ENCODE measurements around the gene LILRB1. TPM values are rescaled to one million over a fixed set of nuclear protein-coding genes. Genes with fewer than 3 reads are reported as not detected.
A peak's percentile ranks its signal among the peaks of the same experiment; 100 is the strongest.
"Not testable (repeated sequence)": the region's sequence is repeated elsewhere in the genome, so short reads cannot be mapped to it uniquely, and the experiment has no call there.

LILRB1 gene
- total RNA-seq, 4 donors from 2014 or later, result 0.79 to 3.4 (median 1.2) TPM

DNA sequence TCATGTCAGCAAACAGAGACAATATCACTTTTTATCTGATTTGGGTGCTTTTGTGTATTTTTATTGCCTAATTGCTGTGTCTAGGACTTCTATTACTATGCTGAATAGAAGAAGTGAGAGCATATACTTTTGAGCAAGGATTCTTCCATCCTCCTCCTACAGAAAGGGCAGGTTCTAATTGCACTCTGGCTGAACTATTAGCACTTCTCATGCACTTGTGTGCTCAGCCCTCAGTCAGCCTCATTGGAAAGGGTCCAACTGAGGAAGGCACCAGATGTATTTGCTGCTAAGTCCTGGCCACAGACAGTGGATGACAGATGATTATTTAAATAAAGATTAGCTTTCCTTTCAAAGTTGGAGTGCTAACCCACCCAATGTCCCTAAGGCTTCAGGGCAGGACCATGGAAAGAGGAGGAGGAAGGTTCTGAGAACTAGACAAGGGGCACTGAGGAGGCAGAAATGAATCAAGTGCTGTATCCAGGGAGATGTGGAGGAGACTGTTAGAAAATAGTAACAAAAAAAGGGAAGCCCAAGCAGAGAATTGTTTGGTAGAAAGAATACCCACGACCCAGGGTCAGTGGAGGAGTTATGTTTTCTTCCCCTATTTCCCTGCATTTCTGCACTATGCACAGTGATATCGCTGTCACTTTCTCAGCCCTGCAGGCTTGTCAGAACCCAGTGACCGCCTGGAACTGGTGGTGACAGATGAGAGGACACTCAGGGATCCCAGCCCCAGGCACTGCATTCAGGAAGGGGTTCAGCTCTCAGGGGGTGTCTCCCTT lies 40.5 kb downstream of the LILRB1 start:
- Histone ChIP-seq H3K9me3 (peaks cover 0 to 40% (median 0%) of the 10 kb centered on the region in 3 donors), H3K27ac (no peak overlapping the region), H3K4me1 (no peaks in the 10 kb centered on the region), H3K36me3 (no peaks in the 10 kb centered on the region), H3K4me3 (no peak overlapping the region), H3K27me3 (peaks cover 32% of the 10 kb centered on the region)
- WGBS, 2 donors (ENCODE audit: low coverage in 1 of 2), result 29 to 75% methylated on average over 1 to 2 of the region's 3 CpGs
- ATAC-seq, result no peak
- TF ChIP-seq EP300 (IDR thresholded peaks at IDR 0.05) (no peak), POLR2A (IDR thresholded peaks at IDR 0.05) (no peak), POLR2AphosphoS5 (IDR thresholded peaks at IDR 0.05) (no peak)
- TF ChIP-seq, protein P1, sequence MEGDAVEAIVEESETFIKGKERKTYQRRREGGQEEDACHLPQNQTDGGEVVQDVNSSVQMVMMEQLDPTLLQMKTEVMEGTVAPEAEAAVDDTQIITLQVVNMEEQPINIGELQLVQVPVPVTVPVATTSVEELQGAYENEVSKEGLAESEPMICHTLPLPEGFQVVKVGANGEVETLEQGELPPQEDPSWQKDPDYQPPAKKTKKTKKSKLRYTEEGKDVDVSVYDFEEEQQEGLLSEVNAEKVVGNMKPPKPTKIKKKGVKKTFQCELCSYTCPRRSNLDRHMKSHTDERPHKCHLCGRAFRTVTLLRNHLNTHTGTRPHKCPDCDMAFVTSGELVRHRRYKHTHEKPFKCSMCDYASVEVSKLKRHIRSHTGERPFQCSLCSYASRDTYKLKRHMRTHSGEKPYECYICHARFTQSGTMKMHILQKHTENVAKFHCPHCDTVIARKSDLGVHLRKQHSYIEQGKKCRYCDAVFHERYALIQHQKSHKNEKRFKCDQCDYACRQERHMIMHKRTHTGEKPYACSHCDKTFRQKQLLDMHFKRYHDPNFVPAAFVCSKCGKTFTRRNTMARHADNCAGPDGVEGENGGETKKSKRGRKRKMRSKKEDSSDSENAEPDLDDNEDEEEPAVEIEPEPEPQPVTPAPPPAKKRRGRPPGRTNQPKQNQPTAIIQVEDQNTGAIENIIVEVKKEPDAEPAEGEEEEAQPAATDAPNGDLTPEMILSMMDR (IDR thresholded peaks at IDR 0.05), result no peak

DNA sequence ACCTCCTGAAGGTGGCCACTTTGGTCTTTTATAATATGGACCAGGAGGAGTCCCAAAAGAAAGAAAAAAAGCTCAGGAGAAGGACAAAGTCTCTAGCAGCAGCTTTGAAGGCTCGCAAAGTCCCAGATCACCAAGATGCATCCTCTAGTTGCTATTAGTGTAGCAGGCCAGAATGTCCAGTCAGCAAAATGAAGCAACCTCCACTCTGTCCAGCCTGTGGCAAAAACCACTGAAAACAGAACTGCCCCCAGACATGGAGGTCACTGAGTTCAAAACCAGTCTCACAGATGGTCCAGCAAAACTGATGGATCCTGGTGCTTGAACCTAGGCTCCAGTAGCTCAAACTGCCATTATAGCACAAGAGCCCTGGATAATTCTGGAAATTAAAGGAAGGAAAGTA lies 42.9 kb downstream of the LILRB1 start:
- Histone ChIP-seq H3K27me3 (peaks cover 43% of the 10 kb centered on the region), H3K4me1 (no peaks in the 10 kb centered on the region), H3K9me3 (peaks cover 0 to 16% (median 0%) of the 10 kb centered on the region in 3 donors), H3K27ac (no peak overlapping the region), H3K4me3 (no peak overlapping the region), H3K36me3 (no peaks in the 10 kb centered on the region)
- no peak for ATAC-seq
- WGBS, 2 donors (ENCODE audit: low coverage in 1 of 2), result 57 to 70% methylated on average over 1 of the region's 1 CpG
- TF ChIP-seq POLR2A (IDR thresholded peaks at IDR 0.05) (no peak), POLR2AphosphoS5 (IDR thresholded peaks at IDR 0.05) (no peak), EP300 (IDR thresholded peaks at IDR 0.05) (no peak)
- TF ChIP-seq, protein P1 (IDR thresholded peaks at IDR 0.05), result no peak

DNA sequence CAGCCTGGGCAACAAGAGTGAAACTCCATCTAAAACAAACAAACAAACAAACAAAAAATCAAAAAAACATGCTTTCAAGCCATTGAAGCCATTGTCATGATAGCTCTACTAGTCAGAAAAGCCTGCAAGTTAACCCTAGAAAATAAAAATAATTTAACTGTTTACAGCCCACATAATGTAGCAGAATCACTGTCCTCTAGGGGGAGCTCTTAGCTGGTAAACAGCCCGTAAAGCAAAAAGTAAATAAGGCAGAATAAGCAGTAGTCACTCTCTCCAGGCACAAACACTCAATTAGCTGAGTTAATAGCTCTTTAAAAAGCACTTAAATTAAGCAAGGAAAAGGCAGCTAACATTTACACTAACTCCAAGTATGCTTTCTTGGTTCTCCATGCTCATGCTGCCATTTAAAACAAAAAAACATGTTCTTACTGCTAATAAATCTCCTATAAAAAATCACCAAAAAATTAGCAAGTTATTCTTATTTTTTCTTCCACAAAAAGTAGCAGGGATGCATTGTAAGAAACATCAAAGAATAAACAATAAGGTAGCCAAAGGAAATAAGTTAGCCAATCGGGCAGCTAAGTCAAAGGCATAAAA lies 43.8 kb downstream of the LILRB1 start:
- no peaks in the 10 kb centered on the region for H3K4me1 ChIP-seq
- H3K4me3 ChIP-seq, result no peak overlapping the region
- H3K9me3 ChIP-seq, result peaks cover 0 to 7% (median 0%) of the 10 kb centered on the region in 3 donors
- TF ChIP-seq, protein P1 (IDR thresholded peaks at IDR 0.05), result peak in 1 of 4 experiments; percentile 36
- TF ChIP-seq POLR2AphosphoS5 (IDR thresholded peaks at IDR 0.05), result no peak
- ATAC-seq, result no peak
- no peak overlapping the region for H3K27ac ChIP-seq
- H3K27me3 ChIP-seq, result peaks cover 49% of the 10 kb centered on the region
- 32 to 41% methylated on average over 2 of the region's 2 CpGs for WGBS, 2 donors (ENCODE audit: low coverage in 1 of 2)
- H3K36me3 ChIP-seq, result no peaks in the 10 kb centered on the region

DNA sequence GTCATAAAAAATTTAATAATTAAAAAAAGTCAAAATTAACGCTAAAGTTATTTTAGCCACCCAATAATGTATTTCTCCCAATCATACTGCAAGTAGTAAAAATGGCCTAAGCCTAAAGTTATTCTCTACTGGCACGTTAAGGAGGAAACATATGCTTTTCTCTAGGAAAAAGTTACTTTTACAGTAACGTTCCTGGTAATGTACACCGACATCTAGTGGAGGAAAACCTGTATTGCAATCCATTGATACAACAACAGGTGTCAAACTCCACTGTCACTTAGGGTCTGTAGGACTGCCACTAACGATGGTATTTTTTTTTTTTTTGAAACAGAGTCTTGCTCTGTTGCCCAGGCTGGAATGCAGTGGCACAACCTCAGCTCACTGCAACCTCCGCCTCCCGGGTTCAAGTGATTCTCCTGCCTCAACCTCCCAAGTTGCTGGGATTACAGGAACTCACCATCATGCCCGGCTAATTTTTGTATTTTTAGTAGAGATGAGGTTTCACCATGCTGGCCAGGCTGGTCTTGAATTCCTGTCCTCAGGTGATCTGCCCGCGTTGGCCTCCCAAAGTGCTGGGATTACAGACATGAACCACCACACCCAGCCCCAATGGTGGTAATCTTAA lies 46.0 kb downstream of the LILRB1 start:
- H3K9me3 ChIP-seq, H3K36me3 ChIP-seq, ATAC-seq, H3K27ac ChIP-seq, H3K4me3 ChIP-seq, H3K4me1 ChIP-seq: not testable (repeated sequence)
- TF ChIP-seq, protein P1 (IDR thresholded peaks at IDR 0.05), result peak; percentile 66 to 82 (median 74)
- H3K27me3 ChIP-seq, result peaks cover 35% of the 10 kb centered on the region
- 3 to 17% methylated on average over 5 to 10 of the region's 10 CpGs for WGBS, 2 donors (ENCODE audit: low coverage in 1 of 2)

Data from gastroesophageal sphincter (tissue), 4 donors.